Stomach (tissue), 9 donors: Measurements from ENCODE around the gene RPL7A. TPM values are rescaled to one million over a fixed set of nuclear protein-coding genes. Genes with fewer than 3 reads are reported as not detected.

ENCODE experiments used
- DNase-seq, 2 donors: peaks; one replicate each; pipeline versions ENCODE4 v3.0.0 to v3.0.0-alpha.2; 2013 to 2019
- H3K27ac ChIP-seq, 5 donors: fragments of 200-600 bp in 4 of 5; sonication (generic) in 4 of 5; one replicate each; pipeline ENCODE4 v1.5.1; 2013 to 2019; ENCODE audit warnings: mild to moderate bottlenecking in 1 of 5, moderate library complexity in 1 of 5
- H3K27me3 ChIP-seq, 3 donors: fragments of 200-600 bp; sonication (generic); one replicate each; pipeline ENCODE4 v1.5.1; 2017 to 2019; ENCODE audit warnings: mixed run types in 1 of 3
- H3K36me3 ChIP-seq, 4 donors: fragments of 200-600 bp; sonication (generic); 1 replicate in 3 of 4; 2 replicates in 1 of 4; pipeline ENCODE4 v1.5.1; 2016 to 2019
- H3K4me1 ChIP-seq, 4 donors: fragments of 200-600 bp; sonication (generic); one replicate each; pipeline ENCODE4 v1.5.1; 2016 to 2019
- H3K4me3 ChIP-seq, 4 donors: fragments of 200-600 bp; sonication (generic) in 3 of 4; one replicate each; pipeline ENCODE4 v1.5.1; 2016 to 2019; ENCODE audit warnings: mild to moderate bottlenecking in 1 of 4
- H3K9me3 ChIP-seq, 4 donors: fragments of 200-600 bp; sonication (generic); one replicate each; pipeline ENCODE4 v1.5.1; 2016 to 2019
- CTCF ChIP-seq, 7 experiments: fragments of 450-650 bp in 4 of 7; fragments of 200-600 bp in 3 of 7; sonication (generic) in 3 of 7; IDR thresholded peaks; one replicate each; pipeline ENCODE4 v1.5.1; 2016 to 2019; ENCODE audit warnings: antibody characterized with exemption in 7 of 7, control low read depth in 2 of 7, mild to moderate bottlenecking in 1 of 7
- EP300 ChIP-seq: sonication (generic); formaldehyde crosslinking; IDR thresholded peaks from one replicate; pipeline ENCODE4 v1.6.1; 2017; ENCODE audit warnings: antibody characterized with exemption
- POLR2A ChIP-seq, 4 donors: fragments of 450-650 bp; IDR thresholded peaks; one replicate each; pipeline ENCODE4 v1.6.1; 2016; ENCODE audit warnings: antibody characterized with exemption in 4 of 4, control low read depth in 2 of 4, mild to moderate bottlenecking in 1 of 4, moderate library complexity in 1 of 4
- POLR2AphosphoS5 ChIP-seq, 3 donors: sonication (generic); formaldehyde crosslinking; IDR thresholded peaks; one replicate each; pipeline ENCODE4 v1.6.1; 2016; ENCODE audit warnings: antibody characterized with exemption in 3 of 3
- WGBS, 5 donors: extraction: QIAGEN DNeasy Blood & Tissue Kit in 3 of 5; methylation state at CpG; one replicate each; pipeline versions ENCODE4 v1.1.5 to v1.1.7; 2013 to 2018; 5-methylcytosine and 5-hydroxymethylcytosine counted together
- intact Hi-C: fragments of 100-400 bp; cut with DNase I; formaldehyde crosslinking; loops from one replicate; pipeline ENCODE4 v1.15.1; 2023; ENCODE audit warnings: low total_unique reads
- polyA plus RNA-seq, 3 donors: library from polyadenylated mRNA; stranded (reverse); fragments of 200-250 nt; gene quantifications; one replicate each; pipeline ENCODE4 v1.2.3, GENCODE V29; 2013
- total RNA-seq, 5 donors: library from RNA; depleted of rRNA; stranded (reverse); fragments of >200 nt; gene quantifications; one replicate each; pipeline versions ENCODE4 v1.1.0 to v1.2.3, GENCODE V29; 2014 to 2016
- donor health status: healthy with polysubstance abuse.
- donor health status: Bipolar disorder and iron deficiency.
- donor health status: healthy.

The RPL7A gene
- total and polyA plus RNA-seq, 8 donors, result 809 to 4,243 (median 1,432) TPM

DNA sequence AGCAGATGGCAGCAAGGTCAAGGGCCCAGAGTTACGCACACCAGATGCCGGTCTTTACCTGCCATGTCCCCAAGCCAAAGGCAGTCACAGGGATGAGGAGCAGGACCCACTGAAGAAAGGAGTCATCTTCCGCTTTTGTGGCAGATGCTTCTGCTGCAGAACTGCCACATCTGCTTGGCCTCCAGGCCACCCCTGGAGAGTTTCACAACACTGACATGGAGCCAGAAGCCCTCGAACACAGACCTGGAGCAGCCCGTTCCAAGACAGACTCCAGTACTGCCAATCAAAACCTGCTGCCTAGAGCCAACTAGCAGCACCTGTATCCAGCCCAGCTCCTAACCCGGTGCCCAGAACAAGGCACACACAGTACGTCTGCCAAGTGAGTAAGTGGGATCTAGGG is 6.7 kb downstream of the RPL7A start:
- peaks cover 38 to 62% (median 55%) of the 10 kb centered on the region in 4 donors for H3K36me3 ChIP-seq
- intact Hi-C loops, result no loop called here
- TF ChIP-seq CTCF (IDR thresholded peaks at IDR 0.05) (no peak), POLR2A (IDR thresholded peaks at IDR 0.05) (no peak), POLR2AphosphoS5 (IDR thresholded peaks at IDR 0.05) (no peak), EP300 (no peak)
- no peaks in the 10 kb centered on the region for H3K9me3 ChIP-seq
- H3K4me3 ChIP-seq, result peak overlapping the region in 1 of 4 donors; percentile 97
- no peaks in the 10 kb centered on the region for H3K27me3 ChIP-seq
- peaks cover 28 to 64% (median 55%) of the 10 kb centered on the region in 4 donors for H3K4me1 ChIP-seq
- H3K27ac ChIP-seq, result no peak overlapping the region
- WGBS, 5 donors, result 80 to 94% (median 86%) methylated on average over 2 to 7 of the region's 7 CpGs
- no peak for DNase-seq

- 0 to 1% (median 0%) methylated on average over 14 to 31 of the region's 31 CpGs for WGBS, 5 donors
- intact Hi-C loops, result no loop called here
- peak overlapping the region; percentile 85 to 97 (median 92) for H3K4me3 ChIP-seq
- TF ChIP-seq EP300 (no peak), POLR2A (IDR thresholded peaks at IDR 0.05) (no peak), POLR2AphosphoS5 (IDR thresholded peaks at IDR 0.05) (no peak), CTCF (IDR thresholded peaks at IDR 0.05) (no peak)
- no peaks in the 10 kb centered on the region for H3K9me3 ChIP-seq
- peaks cover 30 to 62% (median 55%) of the 10 kb centered on the region in 4 donors for H3K36me3 ChIP-seq
- H3K4me1 ChIP-seq, result peaks cover 30 to 70% (median 61%) of the 10 kb centered on the region in 4 donors
- H3K27me3 ChIP-seq, result no peaks in the 10 kb centered on the region
- no peak for DNase-seq
- H3K27ac ChIP-seq, result peak overlapping the region; percentile 42 to 92 (median 81)
Observed at GRCh38 chr9:133355881-133356357, 7.9 kb downstream of the RPL7A start.

DNA sequence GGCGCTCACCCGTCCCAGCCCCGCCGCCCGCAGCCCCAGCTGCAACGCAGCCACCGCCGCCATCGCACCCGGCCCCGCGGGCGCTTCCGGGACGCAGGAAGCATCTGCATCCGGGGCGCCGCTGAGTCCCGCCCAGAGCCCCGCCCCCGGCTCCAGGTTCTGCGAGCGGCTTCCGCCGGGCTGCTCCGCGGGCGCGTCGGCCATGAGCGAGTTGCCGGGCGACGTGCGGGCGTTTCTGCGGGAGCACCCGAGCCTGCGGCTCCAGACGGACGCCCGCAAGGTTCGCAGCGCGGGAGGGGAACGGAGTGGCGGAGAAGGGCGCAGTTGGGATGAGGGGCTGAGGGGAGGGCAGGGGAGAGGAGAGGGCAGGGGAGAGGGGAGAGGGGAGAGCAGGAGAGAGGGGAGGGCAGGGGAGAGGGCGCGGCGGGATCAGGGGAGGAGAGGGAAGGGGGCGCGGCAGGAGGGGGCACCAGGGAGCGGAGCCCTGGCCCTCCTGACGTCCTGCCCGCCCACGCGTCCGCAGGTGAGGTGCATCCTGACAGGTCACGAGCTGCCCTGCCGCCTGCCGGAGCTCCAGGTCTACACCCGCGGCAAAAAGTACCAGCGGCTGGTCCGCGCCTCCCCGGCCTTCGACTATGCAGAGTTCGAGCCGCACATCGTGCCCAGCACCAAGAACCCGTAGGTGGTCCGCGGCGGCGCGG is 8.5 kb downstream of the RPL7A start, which contains the start of the genes SURF1 and SURF2:
SURF1 (minus strand) TSS at position 97 of the 701 bp plus-strand sequence; CDS start at position 63, 34 bp downstream.
SURF2 (plus strand) TSS at position 160 of the 701 bp plus-strand sequence; CDS start at position 203, 43 bp downstream.
- H3K4me1 ChIP-seq, result peaks cover 31 to 66% (median 61%) of the 10 kb centered on the region in 4 donors
- 0 to 2% (median 1%) methylated on average over 32 to 78 of the region's 78 CpGs for WGBS, 5 donors
- H3K4me3 ChIP-seq, result peak within 1 kb of the TSS; percentile 85 to 97 (median 92)
- no peak for TF ChIP-seq EP300
- TF ChIP-seq POLR2A (IDR thresholded peaks at IDR 0.05), result no peak
- peak; percentile 52 to 93 (median 81) for TF ChIP-seq POLR2AphosphoS5 (IDR thresholded peaks at IDR 0.05)
- TF ChIP-seq CTCF (IDR thresholded peaks at IDR 0.05), result peak in 1 of 7 experiments; percentile 10
- peak; percentile 93 to 96 for DNase-seq
- H3K36me3 ChIP-seq, result peaks cover 30 to 62% (median 55%) of the 10 kb centered on the region in 4 donors
- intact Hi-C loops, result no loop called here
- H3K9me3 ChIP-seq, result no peaks in the 10 kb centered on the region
- H3K27me3 ChIP-seq, result no peaks in the 10 kb centered on the region
- peak within 1 kb of the TSS; percentile 52 to 92 (median 81) for H3K27ac ChIP-seq

DNA sequence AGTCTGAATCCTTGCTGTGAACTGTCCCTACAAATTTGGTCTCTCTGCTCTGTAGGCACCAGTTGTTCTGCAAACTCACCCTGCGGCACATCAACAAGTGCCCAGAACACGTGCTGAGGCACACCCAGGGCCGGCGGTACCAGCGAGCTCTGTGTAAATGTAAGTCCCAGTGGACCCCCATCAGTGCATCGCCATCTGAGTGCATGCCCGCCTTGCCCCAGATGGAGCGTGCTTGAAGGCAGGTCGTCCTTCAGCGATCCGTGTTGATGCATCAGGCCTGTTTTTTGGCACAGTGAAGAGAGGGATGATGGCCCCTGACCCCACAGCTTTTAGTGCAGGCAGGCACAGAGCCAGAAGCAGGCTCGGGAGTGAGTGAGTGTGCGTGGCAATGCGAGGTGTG is 9.6 kb downstream of the RPL7A start:
- no peak for TF ChIP-seq POLR2A (IDR thresholded peaks at IDR 0.05)
- TF ChIP-seq EP300, result no peak
- no peak for TF ChIP-seq POLR2AphosphoS5 (IDR thresholded peaks at IDR 0.05)
- no peak for TF ChIP-seq CTCF (IDR thresholded peaks at IDR 0.05)
- Histone ChIP-seq H3K4me3 (peak overlapping the region in 2 of 4 donors; percentile 92 to 97), H3K9me3 (no peaks in the 10 kb centered on the region), H3K27ac (no peak overlapping the region), H3K27me3 (no peaks in the 10 kb centered on the region), H3K4me1 (peaks cover 31 to 66% (median 59%) of the 10 kb centered on the region in 4 donors), H3K36me3 (peaks cover 30 to 62% (median 55%) of the 10 kb centered on the region in 4 donors)
- no peak for DNase-seq
- intact Hi-C loops, result no loop called here
- WGBS, 5 donors, result 57 to 82% (median 69%) methylated on average over 10 to 14 of the region's 14 CpGs
